ENCODE measurements around the gene ZNF565.

- TF ChIP-seq POLR2AphosphoS5 (IDR thresholded peaks at IDR 0.05; ENCODE audit: low read depth, low read length) (no peak), MAX (IDR thresholded peaks at IDR 0.05; ENCODE audit: low read depth) (no peak), SMC3 (IDR thresholded peaks at IDR 0.05; ENCODE audit: low read depth, low read length) (no peak), CTCF (IDR thresholded peaks at IDR 0.05) (no peak), EP300 (IDR thresholded peaks at IDR 0.05; ENCODE audit: borderline replicate concordance in 1 of 2, low read depth in 1 of 2, low read length in 1 of 2) (no peak), EZH2phosphoT487 (IDR thresholded peaks at IDR 0.05; ENCODE audit: borderline replicate concordance, low read depth) (no peak), RAD21 (IDR thresholded peaks at IDR 0.05; ENCODE audit: low read length) (no peak), YY1 (IDR thresholded peaks at IDR 0.05; ENCODE audit: low read depth) (no peak), PBX3 (IDR thresholded peaks at IDR 0.05) (no peak), REST (IDR thresholded peaks at IDR 0.05; ENCODE audit: low read depth, low read length) (no peak), GABPA (IDR thresholded peaks at IDR 0.05; ENCODE audit: low read depth) (no peak), MEF2A (IDR thresholded peaks at IDR 0.05; ENCODE audit: borderline replicate concordance, low read depth) (no peak), ZBTB33 (IDR thresholded peaks at IDR 0.05; ENCODE audit: borderline replicate concordance, low read depth) (no peak), TAF1 (IDR thresholded peaks at IDR 0.05; ENCODE audit: borderline replicate concordance, low read depth, low read length) (no peak)
These were observed 11.2 kb downstream of the ZNF565 start for GRCh38 chr19:36203293-36203692.
